GM23248 (cell line): ENCODE results near the gene PRDM7.

ENCODE experiments used
- EZH2 ChIP-seq: fragments of 200-600 bp; sonication (generic); IDR thresholded peaks from 2 replicates; pipeline ENCODE4 v1.6.1; 2018; ENCODE audit warnings: antibody characterized with exemption, mild to moderate bottlenecking; ENCODE audit not compliant: insufficient read depth, poor library complexity, severe bottlenecking
- EZH2phosphoT487 ChIP-seq: fragments of 200-600 bp; sonication (generic); IDR thresholded peaks from 2 replicates; pipeline ENCODE4 v1.6.1; 2018; ENCODE audit warnings: antibody characterized with exemption, moderate library complexity, mild to moderate bottlenecking, low read depth; ENCODE audit not compliant: insufficient read depth

- TF ChIP-seq EZH2, result no peak
- no peak for TF ChIP-seq EZH2phosphoT487
Measured at GRCh38 chr16:90057738-90058173, 19.4 kb downstream of the PRDM7 start.
